HEK293 (cell line): ENCODE measurements around the gene VDAC1.

Experiments
- CTCF ChIA-PET: fragments of 350-600 bp; formaldehyde crosslinking; extraction: SDS; loops from one replicate; lab custom pipeline; 2021; ENCODE audit warnings: antibody characterized with exemption; lab: Yijun Ruan, JAX
- POLR2A ChIA-PET: fragments of 300-600 bp; formaldehyde crosslinking; extraction: SDS; loops from one replicate; lab custom pipeline; 2020; ENCODE audit warnings: antibody characterized with exemption, inconsistent platforms; lab: Yijun Ruan, JAX
- H3K27ac ChIP-seq: fragments of 200-500 bp; sonication (Bioruptor generic); 2 replicates; pipeline ENCODE4 v1.5.1; 2014; ENCODE audit warnings: low read depth, low read length, control low read depth, inconsistent platforms; ENCODE audit errors: extremely low read depth
- H3K36me3 ChIP-seq, 2 experiments: fragments of 200-500 bp in 1 of 2; sonication (Bioruptor generic) in 1 of 2; 1 replicate in 1 of 2; 2 replicates in 1 of 2; pipeline ENCODE4 v1.5.1; 2014 to 2017; ENCODE audit warnings: inconsistent platforms in 2 of 2, low read length in 2 of 2; ENCODE audit not compliant: control insufficient read depth in 2 of 2, insufficient read depth in 1 of 2
- H3K4me1 ChIP-seq: fragments of 200-500 bp; sonication (Bioruptor generic); 2 replicates; pipeline ENCODE4 v1.5.1; 2014; ENCODE audit warnings: mild to moderate bottlenecking, low read length, inconsistent platforms; ENCODE audit not compliant: control insufficient read depth, insufficient read depth
- H3K4me3 ChIP-seq: 2 replicates; pipeline ENCODE4 v1.5.1; 2011; ENCODE audit warnings: low read depth, mild to moderate bottlenecking, control low read depth, low read length, moderate library complexity
- H3K9me3 ChIP-seq: fragments of 200-500 bp; sonication (Bioruptor generic); 2 replicates; pipeline ENCODE4 v1.5.1; 2014; ENCODE audit warnings: low read depth, low read length, inconsistent platforms; ENCODE audit not compliant: control insufficient read depth, insufficient read depth
- BCL11B ChIP-seq: fragments of 450-650 bp; formaldehyde crosslinking; IDR thresholded peaks from 2 replicates; pipeline ENCODE4 v1.5.1; 2016; ENCODE audit warnings: low read depth, missing biosample characterization, missing genetic modification characterization
- SP3 ChIP-seq: fragments of 450-650 bp; formaldehyde crosslinking; IDR thresholded peaks from 2 replicates; pipeline ENCODE4 v1.5.1; 2016; ENCODE audit warnings: missing biosample characterization, missing genetic modification characterization
- SP7 ChIP-seq: fragments of 450-650 bp; formaldehyde crosslinking; IDR thresholded peaks from 2 replicates; pipeline ENCODE4 v1.5.1; 2016; ENCODE audit warnings: missing biosample characterization, missing genetic modification characterization
- ZBTB10 ChIP-seq: fragments of 450-650 bp; formaldehyde crosslinking; IDR thresholded peaks from 2 replicates; pipeline ENCODE4 v1.5.1; 2016; ENCODE audit warnings: missing biosample characterization, missing genetic modification characterization
- ZBTB44 ChIP-seq: fragments of 450-650 bp; IDR thresholded peaks from 2 replicates; pipeline ENCODE4 v1.5.1; 2018; ENCODE audit warnings: missing biosample characterization, mild to moderate bottlenecking, missing genetic modification characterization
- ZBTB6 ChIP-seq: fragments of 450-650 bp; formaldehyde crosslinking; IDR thresholded peaks from 2 replicates; pipeline ENCODE4 v1.5.1; 2017; ENCODE audit warnings: missing biosample characterization, missing genetic modification characterization
- ZFHX2 ChIP-seq: fragments of 450-650 bp; formaldehyde crosslinking; conservative IDR thresholded peaks from 2 replicates; pipeline ENCODE4 v1.5.1; 2016; ENCODE audit warnings: missing biosample characterization, missing genetic modification characterization
- ZIC2 ChIP-seq: fragments of 450-650 bp; formaldehyde crosslinking; IDR thresholded peaks from 2 replicates; pipeline ENCODE4 v1.5.1; 2016; ENCODE audit warnings: missing biosample characterization, missing genetic modification characterization
- ZNF132 ChIP-seq: fragments of 450-650 bp; formaldehyde crosslinking; IDR thresholded peaks from 2 replicates; pipeline ENCODE4 v1.5.1; 2017; ENCODE audit warnings: missing biosample characterization, missing genetic modification characterization, borderline replicate concordance
- ZNF26 ChIP-seq: fragments of 450-650 bp; formaldehyde crosslinking; IDR thresholded peaks from 2 replicates; pipeline ENCODE4 v1.5.1; 2016; ENCODE audit warnings: missing biosample characterization, missing genetic modification characterization
- ZNF266 ChIP-seq: fragments of 450-650 bp; formaldehyde crosslinking; IDR thresholded peaks from 2 replicates; pipeline ENCODE4 v1.5.1; 2016; ENCODE audit warnings: missing biosample characterization, missing genetic modification characterization, low read depth
- ZNF37A ChIP-seq: fragments of 450-650 bp; IDR thresholded peaks from 2 replicates; pipeline ENCODE4 v1.5.1; 2018; ENCODE audit warnings: missing biosample characterization, missing genetic modification characterization
- ZNF426 ChIP-seq: fragments of 450-650 bp; formaldehyde crosslinking; IDR thresholded peaks from 2 replicates; pipeline ENCODE4 v1.5.1; 2017; ENCODE audit warnings: missing biosample characterization, missing genetic modification characterization, mild to moderate bottlenecking, inconsistent platforms, moderate library complexity
- ZNF510 ChIP-seq: fragments of 450-650 bp; formaldehyde crosslinking; IDR thresholded peaks from 2 replicates; pipeline ENCODE4 v1.5.1; 2018; ENCODE audit warnings: mild to moderate bottlenecking, missing genetic modification characterization, missing biosample characterization; ENCODE audit not compliant: insufficient replicate concordance
- ZNF555 ChIP-seq: fragments of 450-650 bp; formaldehyde crosslinking; conservative IDR thresholded peaks from 2 replicates; pipeline ENCODE4 v1.5.1; 2017; ENCODE audit warnings: missing biosample characterization, mild to moderate bottlenecking, missing genetic modification characterization, inconsistent platforms
- ZNF585B ChIP-seq: fragments of 450-650 bp; formaldehyde crosslinking; IDR thresholded peaks from 2 replicates; pipeline ENCODE4 v1.5.1; 2016; ENCODE audit warnings: missing biosample characterization, missing genetic modification characterization
- ZNF654 ChIP-seq: fragments of 450-650 bp; formaldehyde crosslinking; IDR thresholded peaks from 2 replicates; pipeline ENCODE4 v1.5.1; 2016; ENCODE audit warnings: low read depth, missing biosample characterization, missing genetic modification characterization
- ZNF830 ChIP-seq: fragments of 450-650 bp; IDR thresholded peaks from 2 replicates; pipeline ENCODE4 v1.5.0; 2018; ENCODE audit warnings: missing biosample characterization, missing genetic modification characterization, low read depth, mild to moderate bottlenecking, moderate library complexity
- TF ChIP-seq, protein P1 (sequence below): fragments of 450-650 bp; formaldehyde crosslinking; IDR thresholded peaks from 2 replicates; pipeline ENCODE4 v1.5.1; 2016; ENCODE audit warnings: missing biosample characterization, missing genetic modification characterization
- TF ChIP-seq, protein P2 (sequence below): fragments of 450-650 bp; formaldehyde crosslinking; IDR thresholded peaks from 2 replicates; pipeline ENCODE4 v1.5.1; 2016; ENCODE audit warnings: missing biosample characterization, missing genetic modification characterization, borderline replicate concordance
- TF ChIP-seq, protein P3 (sequence below): fragments of 450-650 bp; formaldehyde crosslinking; IDR thresholded peaks from 2 replicates; pipeline ENCODE4 v1.5.1; 2016; ENCODE audit warnings: missing biosample characterization, missing genetic modification characterization

VDAC1 gene

GRCh38 chr5:134048864-134049263 is 44.1 kb upstream of the VDAC1 start (continued):
- TF ChIP-seq ZFHX2 = no peak
- no peak for TF ChIP-seq ZNF132 (tag by site-specific recombination)
- TF ChIP-seq, protein P1, sequence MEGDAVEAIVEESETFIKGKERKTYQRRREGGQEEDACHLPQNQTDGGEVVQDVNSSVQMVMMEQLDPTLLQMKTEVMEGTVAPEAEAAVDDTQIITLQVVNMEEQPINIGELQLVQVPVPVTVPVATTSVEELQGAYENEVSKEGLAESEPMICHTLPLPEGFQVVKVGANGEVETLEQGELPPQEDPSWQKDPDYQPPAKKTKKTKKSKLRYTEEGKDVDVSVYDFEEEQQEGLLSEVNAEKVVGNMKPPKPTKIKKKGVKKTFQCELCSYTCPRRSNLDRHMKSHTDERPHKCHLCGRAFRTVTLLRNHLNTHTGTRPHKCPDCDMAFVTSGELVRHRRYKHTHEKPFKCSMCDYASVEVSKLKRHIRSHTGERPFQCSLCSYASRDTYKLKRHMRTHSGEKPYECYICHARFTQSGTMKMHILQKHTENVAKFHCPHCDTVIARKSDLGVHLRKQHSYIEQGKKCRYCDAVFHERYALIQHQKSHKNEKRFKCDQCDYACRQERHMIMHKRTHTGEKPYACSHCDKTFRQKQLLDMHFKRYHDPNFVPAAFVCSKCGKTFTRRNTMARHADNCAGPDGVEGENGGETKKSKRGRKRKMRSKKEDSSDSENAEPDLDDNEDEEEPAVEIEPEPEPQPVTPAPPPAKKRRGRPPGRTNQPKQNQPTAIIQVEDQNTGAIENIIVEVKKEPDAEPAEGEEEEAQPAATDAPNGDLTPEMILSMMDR (tag by site-specific recombination) = no peak
- TF ChIP-seq ZBTB44 (tag by site-specific recombination) = no peak
- no peak for TF ChIP-seq SP7
- no peak for TF ChIP-seq ZNF37A (tag by site-specific recombination)

DNA sequence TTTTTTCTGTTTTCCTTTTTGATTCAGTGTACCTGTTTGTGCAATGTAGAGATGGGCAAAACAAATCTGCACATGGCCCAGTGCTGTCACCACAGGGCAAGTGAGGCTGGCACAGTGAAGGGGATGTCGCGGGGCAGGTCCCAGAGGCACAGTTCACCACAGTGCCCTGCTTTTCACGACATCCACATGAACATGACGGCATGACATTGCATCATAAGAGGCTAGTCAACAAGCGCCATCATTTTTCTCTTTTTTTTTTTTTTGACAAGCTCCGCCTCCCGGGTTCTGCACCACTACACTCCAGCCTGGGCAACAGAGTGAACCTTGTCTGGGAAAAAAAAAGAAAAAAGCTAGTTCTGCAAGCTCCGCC is 42.9 kb upstream of the VDAC1 start:
- Histone ChIP-seq H3K9me3 (no peaks in the 10 kb centered on the region), H3K36me3 (no peaks in the 10 kb centered on the region), H3K4me1 (no peaks in the 10 kb centered on the region), H3K27ac (no peak overlapping the region), H3K4me3 (no peak overlapping the region)
- CTCF ChIA-PET = no interaction called here
- no peak for TF ChIP-seq ZNF555 (tag by site-specific recombination)
- TF ChIP-seq ZBTB6 (tag by site-specific recombination) = no peak
- TF ChIP-seq BCL11B (tag by site-specific recombination) = no peak
- TF ChIP-seq ZNF266 (tag by site-specific recombination) = no peak
- no peak for TF ChIP-seq ZNF830 (tag by site-specific recombination)
- no peak for TF ChIP-seq ZBTB10 (tag by site-specific recombination)
- TF ChIP-seq SP3 (tag by site-specific recombination) = no peak
- TF ChIP-seq ZNF510 = no peak
- TF ChIP-seq ZNF26 (tag by site-specific recombination) = no peak
- TF ChIP-seq ZNF585B (tag by site-specific recombination) = no peak
- TF ChIP-seq, protein P2, sequence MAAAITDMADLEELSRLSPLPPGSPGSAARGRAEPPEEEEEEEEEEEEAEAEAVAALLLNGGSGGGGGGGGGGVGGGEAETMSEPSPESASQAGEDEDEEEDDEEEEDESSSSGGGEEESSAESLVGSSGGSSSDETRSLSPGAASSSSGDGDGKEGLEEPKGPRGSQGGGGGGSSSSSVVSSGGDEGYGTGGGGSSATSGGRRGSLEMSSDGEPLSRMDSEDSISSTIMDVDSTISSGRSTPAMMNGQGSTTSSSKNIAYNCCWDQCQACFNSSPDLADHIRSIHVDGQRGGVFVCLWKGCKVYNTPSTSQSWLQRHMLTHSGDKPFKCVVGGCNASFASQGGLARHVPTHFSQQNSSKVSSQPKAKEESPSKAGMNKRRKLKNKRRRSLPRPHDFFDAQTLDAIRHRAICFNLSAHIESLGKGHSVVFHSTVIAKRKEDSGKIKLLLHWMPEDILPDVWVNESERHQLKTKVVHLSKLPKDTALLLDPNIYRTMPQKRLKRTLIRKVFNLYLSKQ (tag by site-specific recombination) = no peak
- TF ChIP-seq ZNF654 = no peak
- TF ChIP-seq ZIC2 (tag by site-specific recombination) = no peak
- TF ChIP-seq, protein P3, sequence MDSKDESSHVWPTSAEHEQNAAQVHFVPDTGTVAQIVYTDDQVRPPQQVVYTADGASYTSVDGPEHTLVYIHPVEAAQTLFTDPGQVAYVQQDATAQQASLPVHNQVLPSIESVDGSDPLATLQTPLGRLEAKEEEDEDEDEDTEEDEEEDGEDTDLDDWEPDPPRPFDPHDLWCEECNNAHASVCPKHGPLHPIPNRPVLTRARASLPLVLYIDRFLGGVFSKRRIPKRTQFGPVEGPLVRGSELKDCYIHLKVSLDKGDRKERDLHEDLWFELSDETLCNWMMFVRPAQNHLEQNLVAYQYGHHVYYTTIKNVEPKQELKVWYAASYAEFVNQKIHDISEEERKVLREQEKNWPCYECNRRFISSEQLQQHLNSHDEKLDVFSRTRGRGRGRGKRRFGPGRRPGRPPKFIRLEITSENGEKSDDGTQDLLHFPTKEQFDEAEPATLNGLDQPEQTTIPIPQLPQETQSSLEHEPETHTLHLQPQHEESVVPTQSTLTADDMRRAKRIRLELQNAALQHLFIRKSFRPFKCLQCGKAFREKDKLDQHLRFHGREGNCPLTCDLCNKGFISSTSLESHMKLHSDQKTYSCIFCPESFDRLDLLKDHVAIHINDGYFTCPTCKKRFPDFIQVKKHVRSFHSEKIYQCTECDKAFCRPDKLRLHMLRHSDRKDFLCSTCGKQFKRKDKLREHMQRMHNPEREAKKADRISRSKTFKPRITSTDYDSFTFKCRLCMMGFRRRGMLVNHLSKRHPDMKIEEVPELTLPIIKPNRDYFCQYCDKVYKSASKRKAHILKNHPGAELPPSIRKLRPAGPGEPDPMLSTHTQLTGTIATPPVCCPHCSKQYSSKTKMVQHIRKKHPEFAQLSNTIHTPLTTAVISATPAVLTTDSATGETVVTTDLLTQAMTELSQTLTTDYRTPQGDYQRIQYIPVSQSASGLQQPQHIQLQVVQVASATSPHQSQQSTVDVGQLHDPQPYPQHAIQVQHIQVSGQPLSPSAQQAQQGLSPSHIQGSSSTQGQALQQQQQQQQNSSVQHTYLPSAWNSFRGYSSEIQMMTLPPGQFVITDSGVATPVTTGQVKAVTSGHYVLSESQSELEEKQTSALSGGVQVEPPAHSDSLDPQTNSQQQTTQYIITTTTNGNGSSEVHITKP = no peak
- no peak for TF ChIP-seq ZNF426 (tag by site-specific recombination)
- POLR2A ChIA-PET = no interaction called here
